Skeletal muscle tissue (tissue), 4 donors: ENCODE results near the gene MYOZ2. TPM values are rescaled to one million over a fixed set of nuclear protein-coding genes. Genes with fewer than 3 reads are reported as not detected.
"Not testable (repeated sequence)": the region's sequence is repeated elsewhere in the genome, so short reads cannot be mapped to it uniquely, and the experiment has no call there.

Experiments
- H3K27ac ChIP-seq: one replicate; pipeline ENCODE4 v1.7.0; 2013; ENCODE audit warnings: mild to moderate bottlenecking, low read depth, low read length, inconsistent platforms
- H3K27me3 ChIP-seq, 3 donors: one replicate each; pipeline ENCODE4 v1.7.0; 2013; ENCODE audit warnings: low read length in 3 of 3; ENCODE audit not compliant: control insufficient read depth in 3 of 3, insufficient read depth in 3 of 3
- H3K36me3 ChIP-seq, 3 donors: one replicate each; pipeline ENCODE4 v1.7.0; 2013; ENCODE audit warnings: low read length in 3 of 3; ENCODE audit not compliant: control insufficient read depth in 3 of 3, insufficient read depth in 3 of 3
- H3K4me1 ChIP-seq, 3 donors: one replicate each; pipeline ENCODE4 v1.7.0; 2013; ENCODE audit warnings: low read length in 3 of 3, mild to moderate bottlenecking in 3 of 3; ENCODE audit not compliant: control insufficient read depth in 3 of 3, insufficient read depth in 3 of 3
- H3K4me3 ChIP-seq, 3 donors: one replicate each; pipeline ENCODE4 v1.7.0; 2013; ENCODE audit warnings: low read length in 3 of 3
- H3K9ac ChIP-seq, 3 donors: one replicate each; pipeline ENCODE4 v1.7.0; 2013; ENCODE audit warnings: low read length in 3 of 3, mild to moderate bottlenecking in 3 of 3, moderate library complexity in 2 of 3, low read depth in 1 of 3
- H3K9me3 ChIP-seq, 3 donors: one replicate each; pipeline ENCODE4 v1.7.0; 2013; ENCODE audit warnings: low read length in 3 of 3; ENCODE audit not compliant: control insufficient read depth in 3 of 3
- total RNA-seq: library from RNA; depleted of rRNA; stranded (reverse); fragments of >200 nt; gene quantifications from one replicate; pipeline ENCODE4 v1.2.3, GENCODE V29; 2014
- donor health status: Osteomylitis.

MYOZ2 gene
- total RNA-seq, 1 donor from 2014 or later, result 94.5 TPM

GRCh38 chr4:119173729-119174361, 38.2 kb downstream of the MYOZ2 start:
- H3K4me1 ChIP-seq, result not testable (repeated sequence)

GRCh38 chr4:119179011-119179410, 43.4 kb downstream of the MYOZ2 start:
- no peaks in the 10 kb centered on the region for H3K9me3 ChIP-seq
- H3K9ac ChIP-seq, result no peak overlapping the region
- H3K27me3 ChIP-seq, result no peaks in the 10 kb centered on the region
- H3K36me3 ChIP-seq, result no peaks in the 10 kb centered on the region
- H3K27ac ChIP-seq, result no peak overlapping the region
- H3K4me3 ChIP-seq, result no peak overlapping the region
- H3K4me1 ChIP-seq, result peaks cover 0 to 2% (median 0%) of the 10 kb centered on the region in 3 donors

More at GRCh38 chr4:119173729-119174361, 38.2 kb downstream of the MYOZ2 start:
- H3K27ac ChIP-seq, H3K4me3 ChIP-seq, H3K27me3 ChIP-seq, H3K36me3 ChIP-seq, H3K9me3 ChIP-seq, H3K9ac ChIP-seq: not testable (repeated sequence)

DNA sequence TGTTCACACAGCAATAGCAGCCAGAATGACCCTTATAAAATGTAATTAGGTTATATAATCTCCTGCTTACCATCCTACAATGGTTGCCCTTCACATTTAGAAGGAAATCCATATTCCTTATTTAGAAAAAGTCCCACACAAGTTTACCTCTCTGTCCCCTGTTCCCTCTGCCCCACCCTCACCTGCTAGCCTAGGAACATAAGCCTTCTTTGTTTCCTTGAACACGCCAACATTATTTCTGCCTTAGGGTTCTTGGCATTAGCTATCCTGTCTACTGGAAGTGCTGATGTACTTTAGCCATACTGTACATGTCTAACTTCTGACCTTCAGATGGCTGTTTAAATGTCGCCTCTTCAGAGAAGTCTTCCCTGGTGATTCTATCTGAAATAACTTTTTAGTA, 48.5 kb downstream of the MYOZ2 start:
- Histone ChIP-seq H3K27ac (no peak overlapping the region), H3K9me3 (no peaks in the 10 kb centered on the region), H3K4me1 (peaks cover 0 to 3% (median under 1%) of the 10 kb centered on the region in 3 donors), H3K4me3 (no peak overlapping the region), H3K9ac (no peak overlapping the region), H3K27me3 (no peaks in the 10 kb centered on the region), H3K36me3 (peaks cover 0 to 4% (median 0%) of the 10 kb centered on the region in 3 donors)

DNA sequence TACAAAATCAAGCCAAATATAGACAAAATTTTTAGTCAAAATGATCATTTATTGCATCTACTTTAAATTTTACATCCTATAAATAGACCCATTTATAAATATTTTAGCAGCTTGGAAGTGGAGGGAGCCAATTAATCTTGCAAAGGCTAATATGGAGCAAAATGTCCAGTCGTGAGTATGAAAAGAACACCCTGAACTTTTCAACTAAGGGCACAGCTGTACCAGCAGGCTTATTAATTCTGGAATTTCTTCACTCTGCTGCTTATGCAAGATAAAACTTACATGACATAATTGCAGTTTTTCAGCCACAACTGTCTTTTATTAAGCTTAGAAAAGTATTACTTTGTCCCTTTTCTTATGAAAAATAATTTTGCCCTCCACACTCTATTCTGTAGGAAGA, 54.0 kb downstream of the MYOZ2 start:
- Histone ChIP-seq H3K36me3 (peaks cover 0 to 4% (median 0%) of the 10 kb centered on the region in 3 donors), H3K27me3 (no peaks in the 10 kb centered on the region), H3K4me1 (peaks cover 0 to 8% (median 0%) of the 10 kb centered on the region in 3 donors), H3K27ac (no peak overlapping the region), H3K4me3 (no peak overlapping the region), H3K9me3 (no peaks in the 10 kb centered on the region), H3K9ac (peak overlapping the region in 1 of 3 donors; percentile 44)

DNA sequence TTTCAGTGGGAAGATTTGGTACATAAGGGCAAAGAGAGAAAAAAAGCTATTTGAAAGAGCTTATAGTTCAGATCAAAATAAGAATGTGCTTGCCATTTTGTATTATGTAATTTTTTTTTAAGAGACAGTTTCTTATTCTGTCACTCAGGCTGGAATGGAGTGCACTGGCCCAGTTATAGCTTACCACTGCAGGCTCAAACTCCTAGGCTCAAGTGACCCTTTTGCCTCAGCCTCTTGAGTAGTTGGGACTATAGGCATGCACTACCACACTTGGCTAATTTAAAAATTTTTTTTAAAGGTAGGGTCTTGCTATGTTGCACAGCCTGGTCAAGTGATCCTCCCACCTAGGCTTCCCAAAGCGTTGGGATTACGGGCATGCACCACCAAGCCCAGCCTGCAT, 54.7 kb downstream of the MYOZ2 start:
- Histone ChIP-seq H3K9me3 (no peaks in the 10 kb centered on the region), H3K27ac (no peak overlapping the region), H3K27me3 (no peaks in the 10 kb centered on the region), H3K4me1 (peaks cover 0 to 8% (median 0%) of the 10 kb centered on the region in 3 donors), H3K9ac (no peak overlapping the region), H3K4me3 (no peak overlapping the region), H3K36me3 (peaks cover 0 to 4% (median 0%) of the 10 kb centered on the region in 3 donors)

DNA sequence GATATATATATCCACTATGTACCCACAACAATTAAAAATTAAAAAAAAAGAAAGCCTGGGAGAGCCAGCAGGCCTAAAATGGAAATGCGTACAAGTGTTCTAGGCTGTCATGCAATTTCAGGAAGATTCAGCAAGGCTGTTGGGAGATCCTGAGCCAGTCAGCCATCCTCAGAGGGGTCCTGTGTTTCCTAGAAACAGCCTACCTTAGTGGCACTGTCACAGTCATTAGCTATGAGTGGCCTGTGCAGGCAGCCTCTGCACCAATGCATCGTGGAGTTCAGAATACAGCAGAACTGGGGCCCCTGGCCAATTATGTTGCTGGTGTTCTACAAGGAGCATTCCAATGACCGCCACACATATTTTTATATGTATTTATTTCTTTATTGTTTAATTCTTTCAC, 55.9 kb downstream of the MYOZ2 start:
- H3K4me3 ChIP-seq, result no peak overlapping the region
- H3K36me3 ChIP-seq, result peaks cover 0 to 4% (median 0%) of the 10 kb centered on the region in 3 donors
- peaks cover 0 to 8% (median 0%) of the 10 kb centered on the region in 3 donors for H3K4me1 ChIP-seq
- no peak overlapping the region for H3K27ac ChIP-seq
- no peaks in the 10 kb centered on the region for H3K9me3 ChIP-seq
- H3K27me3 ChIP-seq, result no peaks in the 10 kb centered on the region
- H3K9ac ChIP-seq, result no peak overlapping the region

- Histone ChIP-seq H3K4me3 (no peak overlapping the region), H3K4me1 (no peaks in the 10 kb centered on the region), H3K9me3 (no peaks in the 10 kb centered on the region), H3K27ac (no peak overlapping the region), H3K27me3 (no peaks in the 10 kb centered on the region), H3K9ac (no peak overlapping the region), H3K36me3 (no peaks in the 10 kb centered on the region)
Observed at GRCh38 chr4:119197772-119198212, 62.2 kb downstream of the MYOZ2 start.

DNA sequence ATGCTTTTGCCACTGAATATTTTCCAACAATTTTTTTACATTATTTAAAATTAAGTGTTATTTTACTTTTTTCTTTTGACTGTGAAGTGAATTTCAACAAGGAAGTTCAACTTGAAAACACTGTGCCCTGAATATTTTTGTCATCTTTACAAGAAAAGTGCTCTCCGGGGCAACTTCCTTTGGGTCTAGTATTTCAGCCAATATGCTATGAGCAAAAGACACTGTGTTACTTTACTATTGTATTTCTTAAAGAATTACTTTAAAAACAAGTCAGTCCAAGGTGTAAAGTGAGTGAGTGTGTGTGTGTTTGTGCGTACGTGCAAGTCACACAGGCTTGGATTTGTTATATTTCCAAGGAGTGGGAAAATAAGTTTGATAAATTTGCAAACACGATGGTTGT, 69.3 kb downstream of the MYOZ2 start:
- Histone ChIP-seq H3K27me3 (no peaks in the 10 kb centered on the region), H3K4me3 (peak overlapping the region in 1 of 3 donors; percentile 35), H3K36me3 (no peaks in the 10 kb centered on the region), H3K9ac (peak overlapping the region; percentile 14 to 47 (median 35)), H3K4me1 (peaks cover 0 to 15% (median 14%) of the 10 kb centered on the region in 3 donors), H3K27ac (peak overlapping the region; percentile 32), H3K9me3 (no peaks in the 10 kb centered on the region)

GRCh38 chr4:119205690-119206089, 70.1 kb downstream of the MYOZ2 start:
- Histone ChIP-seq H3K4me1 (peaks cover 0 to 15% (median 14%) of the 10 kb centered on the region in 3 donors), H3K9ac (peak overlapping the region in 2 of 3 donors; percentile 21 to 42), H3K27ac (no peak overlapping the region), H3K27me3 (no peaks in the 10 kb centered on the region), H3K36me3 (no peaks in the 10 kb centered on the region), H3K9me3 (no peaks in the 10 kb centered on the region), H3K4me3 (no peak overlapping the region)

DNA sequence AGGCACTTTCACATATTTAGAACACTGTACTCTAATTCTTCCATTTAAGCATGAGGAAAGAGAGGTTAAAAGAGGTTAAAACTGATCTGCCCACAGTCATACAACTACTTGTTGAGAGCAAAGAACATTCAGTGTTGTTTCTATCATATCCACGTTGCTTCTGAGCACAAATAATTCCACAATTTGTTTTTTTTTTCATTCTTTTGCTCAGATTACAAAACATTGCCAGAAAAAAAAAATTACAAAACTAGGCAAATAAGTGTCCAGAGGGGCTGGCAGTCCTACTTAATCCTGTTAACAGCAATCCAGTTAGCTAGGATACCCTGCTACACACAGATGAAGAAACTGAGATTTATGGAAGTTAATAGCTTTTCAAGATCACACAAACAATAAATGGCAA, 70.5 kb downstream of the MYOZ2 start:
- H3K36me3 ChIP-seq, result no peaks in the 10 kb centered on the region
- H3K27ac ChIP-seq, result no peak overlapping the region
- H3K27me3 ChIP-seq, result no peaks in the 10 kb centered on the region
- H3K4me3 ChIP-seq, result no peak overlapping the region
- peak overlapping the region in 2 of 3 donors; percentile 42 to 45 for H3K9ac ChIP-seq
- H3K4me1 ChIP-seq, result peaks cover 0 to 15% (median 14%) of the 10 kb centered on the region in 3 donors
- no peaks in the 10 kb centered on the region for H3K9me3 ChIP-seq
